Neuronal stem cell (in vitro differentiated cells): ENCODE results near the gene PROKR2.

Source experiments
- DNase-seq: peaks from one replicate; pipeline ENCODE4 v3.0.0-alpha.2; 2013; ENCODE audit warnings: low spot score
- H2AFZ ChIP-seq: one replicate; pipeline ENCODE4 v1.6.1; 2013; ENCODE audit warnings: mild to moderate bottlenecking, low read length, inconsistent platforms
- H2AK5ac ChIP-seq: 2 replicates; pipeline ENCODE4 v1.6.1; 2013; ENCODE audit warnings: low read depth, mild to moderate bottlenecking, inconsistent platforms, low read length, moderate library complexity, mixed read lengths
- H2BK120ac ChIP-seq: 2 replicates; pipeline ENCODE4 v1.6.1; 2013; ENCODE audit warnings: low read depth, mild to moderate bottlenecking, inconsistent platforms, low read length, moderate library complexity, mixed read lengths
- H2BK12ac ChIP-seq: one replicate; pipeline ENCODE4 v1.6.1; 2013; ENCODE audit warnings: low read length, inconsistent platforms
- H2BK15ac ChIP-seq: 2 replicates; pipeline ENCODE4 v1.6.1; 2013; ENCODE audit warnings: mild to moderate bottlenecking, low read length, inconsistent platforms, mixed read lengths
- H2BK5ac ChIP-seq: one replicate; pipeline ENCODE4 v1.6.1; 2013; ENCODE audit warnings: inconsistent platforms, mild to moderate bottlenecking, low read length, moderate library complexity
- H3K14ac ChIP-seq: one replicate; pipeline ENCODE4 v1.6.1; 2013; ENCODE audit warnings: low read length, inconsistent platforms
- H3K18ac ChIP-seq: 2 replicates; pipeline ENCODE4 v1.6.1; 2013; ENCODE audit warnings: low read length, inconsistent platforms
- H3K23ac ChIP-seq: 2 replicates; pipeline ENCODE4 v1.6.1; 2013; ENCODE audit warnings: low read depth, mild to moderate bottlenecking, mixed read lengths, low read length, inconsistent platforms; ENCODE audit not compliant: poor library complexity
- H3K27ac ChIP-seq: replicated peaks from 3 replicates; pipeline ENCODE4 v1.5.1; 2013; ENCODE audit warnings: low read length, inconsistent platforms
- H3K27me3 ChIP-seq, 3 experiments: 2 replicates each; pipeline ENCODE4 v1.6.1; 2013; ENCODE audit warnings: low read length in 3 of 3, mild to moderate bottlenecking in 2 of 3, inconsistent platforms in 1 of 3, low read depth in 1 of 3, mixed read lengths in 1 of 3, moderate library complexity in 1 of 3; ENCODE audit not compliant: control insufficient read depth in 3 of 3, insufficient read depth in 3 of 3
- H3K36me3 ChIP-seq, 2 donors: replicated peaks in 1 of 2; 2 replicates each; pipeline ENCODE4 v1.6.1; 2013; ENCODE audit warnings: low read length in 2 of 2; ENCODE audit not compliant: control insufficient read depth in 2 of 2, insufficient read depth in 2 of 2
- H3K4ac ChIP-seq: 2 replicates; pipeline ENCODE4 v1.6.1; 2013; ENCODE audit warnings: inconsistent platforms, mild to moderate bottlenecking, low read length, moderate library complexity
- H3K4me1 ChIP-seq, 2 donors: 1 replicate in 1 of 2; 2 replicates in 1 of 2; pipeline ENCODE4 v1.6.1; 2013; ENCODE audit warnings: low read length in 2 of 2, low read depth in 1 of 2; ENCODE audit not compliant: control insufficient read depth in 2 of 2, insufficient read depth in 1 of 2
- H3K4me2 ChIP-seq: one replicate; pipeline ENCODE4 v1.6.1; 2013; ENCODE audit warnings: mild to moderate bottlenecking, low read length, inconsistent platforms; ENCODE audit not compliant: insufficient read depth, poor library complexity, severe bottlenecking
- H3K4me3 ChIP-seq, 2 donors: 2 replicates each; pipeline ENCODE4 v1.5.1; 2013; ENCODE audit warnings: low read length in 2 of 2, mild to moderate bottlenecking in 2 of 2, inconsistent platforms in 1 of 2, moderate library complexity in 1 of 2
- H3K79me1 ChIP-seq: one replicate; pipeline ENCODE4 v1.6.1; 2013; ENCODE audit warnings: low read depth, mild to moderate bottlenecking, inconsistent platforms, low read length, moderate library complexity
- H3K9ac ChIP-seq: one replicate; pipeline ENCODE4 v1.6.1; 2013; ENCODE audit warnings: mild to moderate bottlenecking, low read depth, low read length, inconsistent platforms; ENCODE audit not compliant: poor library complexity
- H3K9me3 ChIP-seq, 2 donors: replicated peaks in 1 of 2; 2 replicates each; pipeline versions ENCODE3 to v1.6.1; 2013; ENCODE audit warnings: low read length in 2 of 2, mild to moderate bottlenecking in 2 of 2, inconsistent platforms in 1 of 2, low read depth in 1 of 2, mixed read lengths in 1 of 2, moderate library complexity in 1 of 2; ENCODE audit not compliant: control insufficient read depth in 2 of 2, insufficient read depth in 1 of 2
- H4K8ac ChIP-seq: one replicate; pipeline ENCODE4 v1.6.1; 2013; ENCODE audit warnings: low read depth, mild to moderate bottlenecking, inconsistent platforms, low read length, moderate library complexity
- H4K91ac ChIP-seq: one replicate; pipeline ENCODE4 v1.6.1; 2013; ENCODE audit warnings: low read length, low read depth, mild to moderate bottlenecking, inconsistent platforms; ENCODE audit not compliant: poor library complexity
- WGBS, 2 donors: extraction: QIAGEN DNeasy Blood & Tissue Kit; methylation state at CpG; one replicate each; pipeline ENCODE4 v1.1.7; 2013; ENCODE audit warnings: missing lambda C conversion rate in 2 of 2, mixed read lengths in 1 of 2; ENCODE audit not compliant: insufficient read length in 2 of 2, insufficient replicate concordance in 1 of 2; ENCODE audit errors: extremely low coverage in 2 of 2; 5-methylcytosine and 5-hydroxymethylcytosine counted together

PROKR2 gene

GRCh38 chr20:5354901-5355300 is 38.1 kb upstream of the PROKR2 start:
- H3K9me3 ChIP-seq = no peaks in the 10 kb centered on the region
- H3K27me3 ChIP-seq = no peaks in the 10 kb centered on the region
- no peak overlapping the region for H3K4ac ChIP-seq
- H4K91ac ChIP-seq = no peak overlapping the region
- H3K79me1 ChIP-seq = no peaks in the 10 kb centered on the region
- no peak overlapping the region for H3K4me3 ChIP-seq
- no peak overlapping the region for H2BK120ac ChIP-seq
- no peak overlapping the region for H2BK15ac ChIP-seq
- H2AK5ac ChIP-seq = no peak overlapping the region
- H3K36me3 ChIP-seq = no peaks in the 10 kb centered on the region
- DNase-seq = no peak
- H3K14ac ChIP-seq = no peak overlapping the region
- H3K4me1 ChIP-seq = no peaks in the 10 kb centered on the region
- no peak overlapping the region for H3K23ac ChIP-seq
- H3K18ac ChIP-seq = no peak overlapping the region
- no peak overlapping the region for H3K4me2 ChIP-seq
- no peak overlapping the region for H2BK12ac ChIP-seq
- no CpG with 5 or more reads among the region's 2 CpGs for WGBS, 2 donors
- no peak overlapping the region for H4K8ac ChIP-seq
- no peak overlapping the region for H3K9ac ChIP-seq
- no peak overlapping the region for H3K27ac ChIP-seq
- no peak overlapping the region for H2BK5ac ChIP-seq
- no peak overlapping the region for H2AFZ ChIP-seq

- no peak overlapping the region for H2BK5ac ChIP-seq
- H3K36me3 ChIP-seq = no peaks in the 10 kb centered on the region
- H3K4me1 ChIP-seq = no peaks in the 10 kb centered on the region
- H3K14ac ChIP-seq = no peak overlapping the region
- H2BK15ac ChIP-seq = no peak overlapping the region
- H3K4ac ChIP-seq = no peak overlapping the region
- no peak overlapping the region for H4K91ac ChIP-seq
- no peak overlapping the region for H2BK120ac ChIP-seq
- H3K79me1 ChIP-seq = no peaks in the 10 kb centered on the region
- no peak overlapping the region for H2AFZ ChIP-seq
- no peak overlapping the region for H4K8ac ChIP-seq
- no peak overlapping the region for H3K4me2 ChIP-seq
- no peaks in the 10 kb centered on the region for H3K27me3 ChIP-seq
- H3K9me3 ChIP-seq = no peaks in the 10 kb centered on the region
- H2BK12ac ChIP-seq = no peak overlapping the region
- no peak for DNase-seq
- H2AK5ac ChIP-seq = no peak overlapping the region
- H3K4me3 ChIP-seq = no peak overlapping the region
- no peak overlapping the region for H3K23ac ChIP-seq
- no peak overlapping the region for H3K27ac ChIP-seq
- no peak overlapping the region for H3K9ac ChIP-seq
- no CpG with 5 or more reads among the region's 4 CpGs for WGBS, 2 donors
- no peak overlapping the region for H3K18ac ChIP-seq
These were observed 37.1 kb upstream of the PROKR2 start for GRCh38 chr20:5353624-5354496.

- Histone ChIP-seq H3K4ac (no peak overlapping the region), H3K27me3 (no peaks in the 10 kb centered on the region), H2BK120ac (no peak overlapping the region), H3K14ac (no peak overlapping the region), H3K79me1 (no peaks in the 10 kb centered on the region), H3K4me2 (no peak overlapping the region), H4K8ac (no peak overlapping the region), H2AK5ac (no peak overlapping the region), H3K4me3 (no peak overlapping the region), H2BK15ac (no peak overlapping the region), H3K9ac (no peak overlapping the region), H3K18ac (no peak overlapping the region), H3K4me1 (no peaks in the 10 kb centered on the region), H2BK5ac (no peak overlapping the region), H3K23ac (no peak overlapping the region), H3K27ac (no peak overlapping the region), H2BK12ac (no peak overlapping the region), H3K9me3 (no peaks in the 10 kb centered on the region), H4K91ac (no peak overlapping the region), H2AFZ (no peak overlapping the region), H3K36me3 (no peaks in the 10 kb centered on the region)
- WGBS, 2 donors = no CpG with 5 or more reads among the region's 4 CpGs
- no peak for DNase-seq
These were observed 32.7 kb upstream of the PROKR2 start for GRCh38 chr20:5349448-5349847.

- no peak for DNase-seq
- H2BK120ac ChIP-seq = no peak overlapping the region
- H3K4me1 ChIP-seq = no peaks in the 10 kb centered on the region
- no peak overlapping the region for H4K8ac ChIP-seq
- no peaks in the 10 kb centered on the region for H3K27me3 ChIP-seq
- no peak overlapping the region for H2AFZ ChIP-seq
- H2BK5ac ChIP-seq = no peak overlapping the region
- WGBS, 2 donors = no CpG with 5 or more reads among the region's 4 CpGs
- H4K91ac ChIP-seq = no peak overlapping the region
- H3K18ac ChIP-seq = no peak overlapping the region
- H3K36me3 ChIP-seq = no peaks in the 10 kb centered on the region
- H3K4me2 ChIP-seq = no peak overlapping the region
- H3K4me3 ChIP-seq = no peak overlapping the region
- no peak overlapping the region for H3K14ac ChIP-seq
- H3K27ac ChIP-seq = no peak overlapping the region
- no peak overlapping the region for H3K4ac ChIP-seq
- H3K79me1 ChIP-seq = no peaks in the 10 kb centered on the region
- no peak overlapping the region for H2BK15ac ChIP-seq
- no peak overlapping the region for H2BK12ac ChIP-seq
- no peak overlapping the region for H3K23ac ChIP-seq
- H3K9me3 ChIP-seq = peaks cover 0 to under 1% of the 10 kb centered on the region in 2 donors
- no peak overlapping the region for H3K9ac ChIP-seq
- no peak overlapping the region for H2AK5ac ChIP-seq
These were observed 25.3 kb upstream of the PROKR2 start for GRCh38 chr20:5342021-5342420.
